GM23248 (cell line): ENCODE measurements around the gene CEP164.

Experiments used
- EZH2 ChIP-seq: fragments of 200-600 bp; sonication (generic); IDR thresholded peaks from 2 replicates; pipeline ENCODE4 v1.6.1; 2018; ENCODE audit warnings: antibody characterized with exemption, mild to moderate bottlenecking; ENCODE audit not compliant: insufficient read depth, poor library complexity, severe bottlenecking
- EZH2phosphoT487 ChIP-seq: fragments of 200-600 bp; sonication (generic); IDR thresholded peaks from 2 replicates; pipeline ENCODE4 v1.6.1; 2018; ENCODE audit warnings: antibody characterized with exemption, moderate library complexity, mild to moderate bottlenecking, low read depth; ENCODE audit not compliant: insufficient read depth

- TF ChIP-seq EZH2phosphoT487 = no peak
- no peak for TF ChIP-seq EZH2
Observed at GRCh38 chr11:117420598-117420997, 92.9 kb downstream of the CEP164 start.
